HPDE6-E6E7 (cell line): Measurements from ENCODE around the gene PRXL2B.
"Not testable (repeated sequence)": the region's sequence is repeated elsewhere in the genome, so short reads cannot be mapped to it uniquely, and the experiment has no call there.

Experiments
- DNase-seq: peaks from one replicate; pipeline ENCODE4 v3.0.0; 2011; ENCODE audit warnings: missing footprints; ENCODE audit errors: extremely low spot score

Gene PRXL2B

GRCh38 chr1:2564006-2564814, 22.4 kb upstream of the PRXL2B start:
- no peak for DNase-seq

GRCh38 chr1:2564815-2565374, 21.7 kb upstream of the PRXL2B start:
- DNase-seq: no peak

- no peak for DNase-seq
Measured at GRCh38 chr1:2566101-2567045, 20.2 kb upstream of the PRXL2B start.

- no peak for DNase-seq
Measured at GRCh38 chr1:2567083-2567679, 19.4 kb upstream of the PRXL2B start.

GRCh38 chr1:2568187-2568816, 18.3 kb upstream of the PRXL2B start:
- DNase-seq: not testable (repeated sequence)

GRCh38 chr1:2569060-2569459, 17.5 kb upstream of the PRXL2B start:
- no peak for DNase-seq

GRCh38 chr1:2569703-2570102, 16.9 kb upstream of the PRXL2B start:
- DNase-seq: not testable (repeated sequence)

GRCh38 chr1:2570332-2570731, 16.2 kb upstream of the PRXL2B start:
- no peak for DNase-seq

GRCh38 chr1:2571348-2571747, 15.2 kb upstream of the PRXL2B start:
- DNase-seq: no peak

GRCh38 chr1:2573250-2573920, 13.2 kb upstream of the PRXL2B start:
- DNase-seq: no peak

- DNase-seq: no peak
Measured at GRCh38 chr1:2574350-2574749, 12.2 kb upstream of the PRXL2B start.

GRCh38 chr1:2575801-2576663, 10.5 kb upstream of the PRXL2B start:
- no peak for DNase-seq

GRCh38 chr1:2577565-2578075, 9.0 kb upstream of the PRXL2B start:
- DNase-seq: not testable (repeated sequence)

GRCh38 chr1:2578758-2579118, 7.8 kb upstream of the PRXL2B start:
- DNase-seq: no peak

GRCh38 chr1:2580691-2581090, 5.9 kb upstream of the PRXL2B start:
- DNase-seq: no peak

GRCh38 chr1:2582391-2582790, 4.2 kb upstream of the PRXL2B start:
- DNase-seq: no peak

- DNase-seq: no peak
Measured at GRCh38 chr1:2583331-2583791, 3.2 kb upstream of the PRXL2B start.

GRCh38 chr1:2583871-2584351, 2.7 kb upstream of the PRXL2B start:
- DNase-seq: no peak

GRCh38 chr1:2584686-2585317, 1.8 kb upstream of the PRXL2B start:
- DNase-seq: no peak
